HuH-7.5 (cell line): ENCODE measurements around the gene RPS2.
"Not testable (repeated sequence)": the region's sequence is repeated elsewhere in the genome, so short reads cannot be mapped to it uniquely, and the experiment has no call there.

Experiments
- DNase-seq: peaks from one replicate; pipeline ENCODE4 v3.0.0; 2011; ENCODE audit warnings: low spot score

The RPS2 gene

DNA sequence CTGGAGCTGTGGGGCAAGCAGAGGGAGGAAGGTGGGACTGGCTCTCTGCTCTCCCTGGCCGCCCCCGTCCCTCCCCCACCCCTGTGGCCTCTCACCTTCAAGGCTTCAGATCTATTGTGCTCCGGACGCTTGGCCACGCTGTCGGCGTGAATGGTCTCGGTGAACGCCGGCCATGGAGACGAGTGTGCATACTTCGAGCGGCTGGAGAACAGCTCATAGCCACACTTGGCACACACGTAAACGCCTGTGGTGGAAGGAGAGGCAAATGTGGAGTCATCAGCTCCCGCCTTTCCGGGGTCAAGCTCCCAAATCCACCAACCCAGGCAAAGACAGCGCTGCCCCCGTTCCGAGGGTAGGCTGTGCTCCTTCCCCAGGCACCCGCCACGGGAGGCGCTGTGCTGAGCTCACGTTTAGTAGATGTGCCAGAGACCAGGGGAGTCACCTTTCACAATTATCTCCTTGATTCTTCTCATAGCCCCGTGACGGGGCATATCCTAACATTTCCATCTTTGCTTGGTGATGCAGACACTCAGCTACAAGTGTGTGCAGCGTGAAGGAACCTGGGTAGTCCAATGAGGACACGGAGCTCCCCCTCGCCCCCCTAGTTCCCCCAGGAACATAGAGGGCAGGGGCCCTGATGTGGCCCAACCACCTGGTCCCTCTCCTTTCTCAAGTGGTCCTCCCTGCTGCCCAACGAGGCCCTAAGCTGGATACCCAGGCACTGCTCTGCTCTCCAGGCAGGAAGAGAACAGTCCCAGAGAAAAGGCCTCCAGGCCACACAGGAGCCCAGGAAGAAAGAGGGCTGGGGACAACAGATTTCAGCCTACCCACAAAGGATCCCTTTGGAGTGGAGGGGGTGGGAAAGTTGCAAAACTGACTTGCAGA is 23.2 kb downstream of the RPS2 start:
- DNase-seq, result no peak

DNA sequence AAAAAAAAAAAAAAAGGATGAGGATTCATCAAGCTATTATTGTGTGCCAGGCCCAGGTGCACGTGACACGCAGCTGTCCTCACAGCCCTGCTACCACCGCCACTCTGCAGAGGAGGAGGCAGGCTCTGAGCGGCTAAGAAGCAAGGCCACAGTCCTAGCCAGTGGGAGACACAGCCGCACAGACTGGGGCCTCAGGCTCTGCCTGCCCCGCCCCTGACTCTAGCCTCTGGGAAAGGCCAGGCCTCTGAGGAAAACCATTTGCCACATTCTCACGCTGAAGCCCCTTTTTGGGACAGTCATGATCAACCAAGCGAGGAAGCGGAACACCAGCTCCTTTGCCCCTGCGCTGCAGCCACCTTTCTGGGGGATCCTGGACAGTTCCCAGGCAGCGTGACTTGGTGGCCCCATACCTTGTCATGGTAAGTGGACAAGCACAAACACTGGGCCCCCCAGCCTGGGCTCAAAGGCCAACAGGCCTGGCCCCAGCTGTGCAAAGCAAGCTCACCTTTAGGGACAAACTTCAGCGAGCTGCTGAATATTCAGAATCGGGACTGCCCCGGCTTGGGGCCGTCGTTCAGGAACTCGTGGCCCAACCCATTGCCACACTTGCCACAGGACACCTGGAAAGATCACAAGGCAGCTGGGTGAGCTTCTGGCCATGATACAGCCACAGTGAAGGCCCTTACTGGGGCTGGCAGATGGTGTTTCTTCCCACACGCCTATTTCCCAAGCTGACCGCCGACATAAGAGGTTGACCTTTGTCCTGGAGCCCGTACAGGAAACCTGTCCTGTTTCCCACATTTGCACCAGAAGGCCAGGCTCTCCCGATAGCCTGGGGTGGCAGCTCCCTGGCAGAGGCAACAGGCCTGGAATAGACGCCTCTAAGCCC is 24.1 kb downstream of the RPS2 start:
- DNase-seq, result no peak

DNA sequence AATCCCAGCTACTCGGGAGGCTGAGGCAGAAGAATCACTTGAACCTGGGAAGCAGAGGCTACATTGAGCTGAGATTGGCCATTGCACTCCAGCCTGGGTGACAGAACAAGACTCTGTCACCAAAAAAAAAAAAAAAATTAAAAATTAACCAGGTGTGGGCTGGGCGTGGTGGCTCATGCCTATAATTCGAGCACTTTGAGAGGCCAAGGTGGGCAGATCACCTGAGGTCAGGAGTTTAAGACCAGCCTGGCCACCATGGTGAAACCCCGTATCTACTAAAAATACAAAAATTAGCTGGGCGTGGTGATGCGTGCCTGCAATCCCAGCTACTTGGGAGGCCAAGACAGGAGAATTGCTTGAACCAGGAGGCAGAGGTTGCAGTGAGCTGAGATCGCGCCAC is 24.8 kb downstream of the RPS2 start:
- DNase-seq, result not testable (repeated sequence)

DNA sequence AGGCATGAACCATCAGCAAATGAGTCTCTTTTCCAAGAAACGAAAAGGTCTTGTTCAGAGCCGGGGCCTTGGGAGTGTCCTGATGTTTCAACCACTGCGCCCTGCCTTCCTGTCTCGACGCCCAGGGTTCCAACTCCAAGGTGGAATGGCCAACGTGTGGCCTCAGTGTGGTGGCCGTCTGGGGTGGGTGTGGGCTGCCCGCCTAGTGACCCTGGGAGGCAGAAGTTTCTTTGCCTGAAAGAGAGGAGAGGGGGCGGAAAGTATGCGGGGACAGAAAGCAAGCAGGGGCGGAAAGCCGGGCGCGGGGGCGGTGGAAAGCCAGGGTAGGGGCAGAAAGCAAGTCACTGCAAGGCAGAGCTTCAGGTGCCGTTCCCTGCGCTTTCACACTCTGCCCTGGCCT is 25.7 kb downstream of the RPS2 start:
- no peak for DNase-seq

DNA sequence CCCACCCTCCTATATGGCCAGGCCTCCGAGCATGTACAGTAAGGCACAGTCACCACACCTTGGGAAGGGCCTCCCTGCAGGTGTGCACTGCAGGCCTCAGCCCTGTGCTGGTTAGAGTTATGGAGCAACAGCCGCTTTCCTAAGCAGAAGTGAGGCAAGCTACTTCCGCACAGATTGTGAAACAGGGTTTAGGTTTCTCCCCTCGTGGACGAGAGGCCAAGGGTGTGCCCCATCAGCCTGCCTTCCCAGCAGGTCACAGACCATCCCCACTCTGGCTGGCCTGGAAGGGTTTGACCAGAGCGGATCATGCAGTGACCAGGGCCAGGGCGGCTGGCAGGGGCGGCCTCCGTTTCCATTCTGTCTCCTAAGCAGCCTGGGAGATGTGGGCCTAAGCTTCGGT is 26.3 kb downstream of the RPS2 start:
- DNase-seq, result no peak

DNA sequence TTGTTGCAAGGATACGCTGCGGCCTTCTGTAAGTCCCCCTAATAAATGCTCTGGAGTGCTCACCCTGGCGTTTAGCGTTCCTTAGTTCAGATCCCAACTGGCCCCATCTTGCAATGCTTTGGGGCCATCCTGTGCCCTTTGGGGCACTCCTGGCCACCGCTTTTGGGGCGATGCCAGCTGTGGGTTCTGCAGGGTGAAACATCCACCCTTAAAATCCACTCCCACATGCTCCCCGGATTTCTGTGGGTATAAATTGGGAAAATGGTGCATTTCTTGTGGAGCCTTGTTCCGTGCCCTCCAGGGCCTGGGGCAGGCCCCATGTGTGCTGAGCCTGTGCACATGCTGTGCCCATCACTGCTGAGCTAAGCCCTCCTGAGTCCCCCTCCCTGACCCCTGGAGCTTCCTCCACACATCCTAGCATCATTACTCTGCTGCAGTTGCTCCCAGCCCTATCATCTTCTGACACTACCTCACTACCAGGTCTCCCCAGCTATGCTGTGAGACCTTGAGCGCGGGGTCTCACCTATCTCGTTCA is 27.6 kb downstream of the RPS2 start:
- no peak for DNase-seq

DNA sequence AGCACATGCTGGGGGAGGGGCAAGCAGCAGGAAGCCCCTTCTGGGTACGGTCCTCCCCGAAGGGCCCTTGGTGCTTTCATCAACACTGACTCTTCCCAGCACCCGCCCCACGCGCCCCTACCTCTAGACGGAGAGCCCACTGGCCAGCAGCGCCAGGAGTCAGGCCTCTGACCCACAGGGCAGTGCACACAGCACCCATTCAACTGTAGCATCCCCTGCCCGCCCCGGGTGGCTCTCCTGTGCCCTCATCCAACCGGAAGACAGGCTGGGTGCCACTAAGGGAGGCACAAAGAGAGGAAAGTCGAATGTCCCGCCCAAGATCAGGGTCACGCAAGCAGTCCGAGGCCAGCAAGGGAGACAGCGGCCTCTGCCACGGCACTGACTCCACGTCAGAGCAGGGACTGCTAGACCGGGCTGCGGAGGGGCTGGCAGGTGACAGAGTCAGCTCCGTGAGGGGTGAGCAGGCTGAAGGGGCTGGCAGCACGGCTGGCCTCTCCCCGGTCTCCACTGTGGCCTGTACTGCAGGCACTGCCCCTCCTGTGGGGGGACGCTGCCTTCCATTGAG is 31.4 kb downstream of the RPS2 start:
- no peak for DNase-seq

DNA sequence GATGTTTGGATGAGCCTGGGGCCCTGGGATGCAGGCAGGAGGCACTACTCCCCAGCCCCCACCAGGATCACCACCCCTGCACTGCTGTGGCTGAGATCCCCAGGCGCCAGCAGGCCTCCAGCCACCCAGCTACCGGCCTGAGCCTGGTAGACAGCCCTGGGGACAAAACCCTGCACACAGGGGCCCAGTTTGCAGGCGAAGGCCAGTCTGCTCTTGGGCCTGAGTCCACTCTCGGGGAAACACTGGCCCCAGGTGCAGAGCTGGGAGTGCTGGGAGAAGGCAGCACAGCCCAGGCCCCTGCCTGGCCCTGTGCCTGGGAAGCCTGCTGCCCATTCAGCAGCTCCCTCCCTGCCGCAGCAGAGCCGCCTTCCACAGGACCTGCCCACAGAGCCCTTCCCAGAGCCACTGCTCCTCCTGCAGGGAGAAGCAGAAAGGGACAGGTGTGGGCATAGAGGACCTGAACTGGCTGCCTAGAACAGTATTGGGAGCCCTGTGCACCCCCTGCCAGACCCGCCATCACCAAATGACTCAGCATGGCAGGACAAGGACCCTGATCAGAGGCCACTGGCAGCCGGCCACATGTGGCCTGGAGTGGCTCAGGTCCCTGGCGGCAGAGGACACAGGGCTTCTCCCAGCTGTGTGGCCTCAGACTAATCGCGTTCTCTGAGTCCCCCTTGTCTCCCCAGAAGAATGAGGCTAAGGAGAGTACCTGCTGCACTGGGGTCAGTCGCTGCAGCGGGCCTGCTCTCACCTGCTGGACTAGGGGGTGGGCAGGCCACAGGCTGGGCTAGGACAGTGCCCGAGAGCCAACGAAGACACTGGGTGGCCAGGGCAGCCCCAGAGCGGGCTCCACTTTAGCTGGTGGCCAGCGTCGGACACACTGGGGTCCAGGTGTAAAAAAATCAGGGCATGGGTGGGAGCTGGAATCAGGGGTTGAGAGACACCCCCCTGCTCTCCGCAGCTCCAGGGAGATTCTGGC is 32.3 kb downstream of the RPS2 start:
- DNase-seq, result no peak

DNA sequence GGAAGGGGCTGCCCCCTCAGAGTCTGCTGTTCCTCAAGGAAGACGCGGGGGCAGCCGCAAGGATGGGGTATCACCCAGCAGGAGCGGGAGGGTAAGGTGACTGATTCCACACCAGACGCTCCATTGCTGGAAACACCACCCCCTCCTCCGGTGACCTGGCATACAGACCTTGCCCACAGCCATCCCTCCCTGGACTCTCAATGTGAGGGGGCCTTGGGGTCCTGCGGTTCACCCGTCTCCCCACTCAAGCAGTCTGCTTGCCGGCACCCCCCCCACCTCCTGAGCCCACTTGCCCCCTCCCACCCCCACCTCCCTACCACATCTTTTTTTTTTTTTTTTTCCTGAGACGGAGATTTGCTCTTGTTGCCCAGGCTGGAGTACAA is 34.3 kb downstream of the RPS2 start:
- no peak for DNase-seq

DNA sequence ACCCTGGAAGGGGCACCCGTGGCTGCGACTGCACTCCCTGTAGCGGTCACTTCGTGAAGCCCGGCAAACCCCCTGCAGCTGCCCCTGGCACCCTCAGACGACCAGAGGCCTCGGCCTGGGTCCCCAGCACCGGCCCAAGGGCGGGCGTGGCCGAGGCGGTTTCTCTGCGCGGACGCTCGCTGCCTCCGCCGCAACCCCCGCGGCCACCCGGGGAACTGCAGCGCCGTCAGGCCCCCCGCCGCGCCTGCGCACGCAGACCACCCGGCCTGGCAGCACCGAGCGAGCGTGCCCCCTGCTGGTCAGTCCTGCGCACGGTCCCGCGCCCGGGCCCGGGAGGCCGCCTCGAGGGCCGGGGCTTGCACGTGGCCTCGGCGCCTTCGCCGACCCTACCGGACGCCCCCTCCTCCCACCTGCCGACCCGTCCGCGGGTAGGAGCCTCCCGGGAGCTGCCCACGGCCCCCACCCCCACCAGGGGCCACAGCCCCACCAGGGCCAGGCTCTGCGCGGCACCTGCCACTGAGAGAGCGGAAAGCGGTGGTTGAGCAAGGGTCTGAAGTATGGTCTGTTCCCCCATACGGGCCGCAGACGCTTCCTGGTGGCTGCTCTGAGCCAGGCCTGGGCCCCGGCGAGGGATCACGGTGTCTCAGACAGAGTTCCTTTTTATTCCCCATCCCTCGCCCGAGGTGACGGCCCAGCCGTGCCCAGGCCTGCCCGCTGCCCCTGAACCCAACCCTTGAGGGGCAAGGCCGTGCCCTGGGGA is 34.9 kb downstream of the RPS2 start:
- peak; percentile 92 for DNase-seq

DNA sequence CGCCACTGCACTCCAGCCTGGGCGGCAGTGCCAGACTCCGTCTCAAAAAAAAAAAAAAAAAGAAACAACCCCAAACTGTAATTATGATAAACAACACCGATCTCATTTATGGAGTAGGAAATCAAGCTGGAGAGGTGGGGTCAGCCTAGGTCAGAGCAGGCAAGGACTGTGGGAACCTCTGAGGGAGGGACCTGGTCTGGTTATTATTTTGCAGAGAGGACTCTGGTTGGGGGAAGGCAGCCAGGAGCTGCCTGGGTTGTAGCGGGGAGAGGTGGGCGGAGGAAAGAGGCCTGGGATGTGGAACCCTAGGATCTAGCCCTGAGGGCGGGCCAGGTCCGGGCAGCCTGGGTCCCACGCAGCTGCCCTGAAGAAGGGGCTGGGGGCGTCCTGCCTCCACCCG is 35.5 kb downstream of the RPS2 start:
- DNase-seq, result peak; percentile 72

DNA sequence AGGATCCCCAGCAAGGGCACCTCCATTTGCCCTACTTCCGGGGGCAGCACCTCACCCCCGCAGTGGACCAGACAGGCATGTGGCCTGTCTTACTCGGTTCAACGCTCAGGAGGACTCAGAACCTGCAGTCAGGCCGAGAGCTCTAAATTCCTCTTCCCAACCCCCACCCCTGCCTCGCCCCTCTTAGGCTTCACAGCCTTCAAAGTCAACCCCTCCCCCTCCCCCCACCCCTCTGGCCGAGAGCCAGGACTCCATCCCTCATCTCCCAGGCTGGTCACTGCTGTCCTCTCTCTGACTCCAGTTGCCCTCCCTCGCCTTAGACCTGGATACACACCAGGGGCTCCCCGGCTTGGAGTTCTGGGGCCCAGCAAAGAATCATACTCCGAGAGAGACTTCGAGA is 38.4 kb downstream of the RPS2 start:
- DNase-seq, result no peak

DNA sequence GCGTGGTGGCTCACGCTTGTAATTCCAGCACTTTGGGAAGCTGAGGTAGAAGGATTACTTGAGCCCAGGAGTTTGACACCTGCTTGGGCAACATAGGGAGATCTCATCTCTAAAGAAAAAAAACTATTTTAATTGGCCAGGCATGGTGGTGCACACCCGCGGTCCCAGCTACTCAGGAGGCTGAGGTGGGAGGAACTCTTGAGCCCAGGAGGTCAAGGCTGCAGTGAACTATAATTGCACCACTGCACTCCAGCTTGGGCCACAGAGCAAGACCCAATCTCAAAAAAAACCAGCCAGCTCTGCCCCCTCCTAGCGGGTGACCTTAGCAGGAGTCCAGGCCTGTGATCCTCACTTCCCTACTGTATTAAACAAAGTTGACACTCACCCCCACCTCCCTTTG is 40.5 kb downstream of the RPS2 start:
- DNase-seq, result no peak

DNA sequence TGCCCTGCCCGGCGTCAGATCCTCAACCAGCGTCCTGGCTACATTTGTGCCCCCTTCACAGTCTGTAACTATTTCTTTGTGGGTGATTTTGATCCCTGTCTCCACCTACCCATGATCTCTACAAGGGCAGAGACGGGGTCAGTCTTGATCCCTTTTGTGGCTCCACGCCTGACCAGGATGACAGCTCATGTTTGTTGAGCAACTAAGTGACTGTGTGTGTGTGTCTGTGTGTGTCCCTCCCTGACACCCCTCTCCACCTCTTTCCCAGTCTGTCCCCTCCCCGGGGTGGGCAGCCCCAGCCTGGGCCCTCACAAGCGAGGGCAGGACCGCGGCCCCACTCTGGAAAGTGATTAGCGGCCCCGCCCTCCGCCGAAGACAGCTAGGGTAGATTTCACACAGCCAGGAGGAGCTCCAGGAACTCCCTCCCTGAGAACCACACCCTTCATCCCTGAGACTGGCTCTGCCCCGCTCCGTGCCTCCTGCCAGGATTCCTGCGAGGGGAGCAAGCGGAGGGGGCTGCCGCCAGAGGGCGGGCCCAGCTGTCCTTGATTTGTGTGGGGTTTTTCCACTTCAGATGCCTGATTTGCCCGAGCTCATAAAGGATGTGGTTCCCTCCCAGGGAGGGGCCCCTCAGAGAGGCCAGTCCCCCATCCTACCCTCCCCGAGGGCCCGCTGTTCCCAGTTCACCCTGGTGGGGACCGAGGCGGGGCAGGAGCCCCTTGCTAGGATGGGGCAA is 41.2 kb downstream of the RPS2 start:
- DNase-seq, result no peak

DNA sequence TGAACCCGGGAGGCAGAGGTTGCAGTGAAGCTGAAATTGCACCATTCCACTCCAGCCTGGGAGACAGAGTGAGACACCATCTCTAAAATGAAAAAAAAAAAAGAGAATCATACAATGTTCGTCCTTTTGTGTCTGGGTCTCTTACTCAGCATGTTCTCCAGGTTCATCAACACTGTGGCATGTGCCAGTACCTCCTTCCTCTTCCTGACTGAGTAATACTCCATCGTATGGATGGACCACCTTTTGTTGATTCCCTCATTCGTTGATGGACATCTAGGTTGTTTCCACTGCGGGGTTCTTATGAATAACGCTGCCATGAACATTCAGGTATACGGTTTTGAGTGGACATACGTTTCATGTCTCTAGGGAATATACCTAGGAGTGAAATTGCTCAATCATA is 42.3 kb downstream of the RPS2 start:
- DNase-seq, result no peak

DNA sequence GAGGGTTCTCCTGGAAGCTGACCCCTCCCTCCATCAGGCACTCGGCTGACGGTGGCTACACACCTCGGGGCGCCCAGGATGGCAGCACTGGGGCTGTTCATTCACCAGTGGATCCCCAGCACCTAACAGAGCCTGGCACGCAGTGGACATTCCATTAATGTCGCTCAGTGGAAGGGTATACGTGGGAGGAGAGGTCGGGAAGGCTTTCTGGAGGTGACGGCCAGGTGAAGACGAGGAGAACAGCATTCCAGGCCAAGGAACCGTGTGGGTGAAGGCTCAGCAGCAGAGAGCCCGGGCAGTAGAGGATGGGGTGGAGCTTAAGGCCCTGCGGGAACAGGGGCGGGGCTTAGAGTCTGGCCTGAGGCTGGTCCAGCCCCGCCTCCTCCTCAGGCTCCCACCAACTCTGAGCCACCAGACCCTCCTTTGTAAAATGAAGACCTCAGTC is 43.9 kb downstream of the RPS2 start:
- DNase-seq, result no peak

DNA sequence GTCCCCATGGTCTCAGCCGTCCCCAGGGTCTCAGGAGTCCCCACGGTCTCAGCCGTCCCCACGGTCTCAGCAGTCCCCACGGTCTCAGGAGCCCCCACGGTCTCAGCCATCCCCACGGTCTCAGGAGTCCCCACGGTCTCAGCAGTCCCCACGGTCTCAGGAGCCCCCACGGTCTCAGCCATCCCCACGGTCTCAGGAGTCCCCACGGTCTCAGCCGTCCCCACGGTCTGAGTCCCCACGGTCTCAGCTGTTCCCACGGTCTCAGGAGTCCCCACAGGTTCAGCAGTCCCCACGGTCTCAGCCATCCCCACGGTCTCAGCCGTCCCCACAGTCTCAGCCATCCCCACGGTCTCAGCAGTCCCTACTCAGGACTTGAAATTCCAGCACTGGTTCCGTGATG is 44.5 kb downstream of the RPS2 start:
- DNase-seq, result not testable (repeated sequence)

DNA sequence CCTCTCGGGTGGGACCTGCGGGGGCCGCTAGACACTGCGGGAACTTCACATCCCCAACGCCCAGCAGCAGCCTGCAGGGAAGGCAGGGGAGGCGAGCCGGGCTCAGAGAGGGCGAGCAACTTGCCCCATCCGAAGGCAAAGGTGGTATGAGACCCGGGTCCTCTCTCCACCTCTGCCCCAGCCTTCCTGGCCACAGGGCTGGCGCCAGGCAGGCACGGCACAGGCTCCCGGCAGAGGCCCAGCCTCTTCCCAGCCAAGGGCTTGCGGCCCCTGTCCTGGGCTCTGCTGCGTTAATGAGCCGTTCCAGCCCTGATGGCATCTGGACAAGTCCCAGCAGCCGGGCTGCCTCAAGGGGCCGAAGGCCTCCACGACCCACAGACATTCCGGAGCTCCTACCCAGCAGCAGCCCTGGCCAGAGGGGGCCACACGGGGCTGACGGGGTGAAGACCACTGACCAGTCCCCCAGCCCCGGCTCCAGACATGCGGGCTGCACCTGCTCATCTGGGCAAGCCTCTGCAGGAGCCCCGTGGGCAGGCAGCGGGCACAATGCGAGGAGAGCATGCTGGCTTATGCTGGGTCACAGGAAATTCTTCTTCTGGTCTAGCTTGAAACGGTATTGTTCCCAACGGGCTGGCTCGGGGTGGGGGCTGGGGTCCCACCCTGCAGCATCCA is 45.2 kb downstream of the RPS2 start:
- no peak for DNase-seq
